Cardiac muscle cell (in vitro differentiated cells and primary cell): Measurements from ENCODE around the gene SMIM41. TPM values are rescaled to one million over a fixed set of nuclear protein-coding genes. Genes with fewer than 3 reads are reported as not detected.
A peak's percentile ranks its signal among the peaks of the same experiment; 100 is the strongest.

Source experiments
- DNase-seq, 2 donors: peaks; one replicate each; pipeline versions ENCODE4 v3.0.0 to v3.0.0-alpha.2; 2010 to 2017; ENCODE audit warnings: low read depth in 1 of 2, low spot score in 1 of 2
- H3K27ac ChIP-seq: fragments of 200-600 bp; sonication (generic); 2 replicates; pipeline ENCODE4 v1.5.1; 2016
- H3K27me3 ChIP-seq: fragments of 200-600 bp; sonication (generic); 2 replicates; pipeline ENCODE4 v1.6.0; 2016; ENCODE audit warnings: control low read depth
- H3K36me3 ChIP-seq: fragments of 200-600 bp; sonication (generic); 2 replicates; pipeline ENCODE4 v1.5.1; 2016; ENCODE audit warnings: control low read depth
- H3K4me1 ChIP-seq: fragments of 200-600 bp; sonication (generic); 2 replicates; pipeline ENCODE4 v1.8.1; 2017; ENCODE audit warnings: low read depth, mild to moderate bottlenecking, mixed run types
- H3K4me3 ChIP-seq: fragments of 200-600 bp; sonication (generic); 2 replicates; pipeline ENCODE4 v1.5.1; 2016; ENCODE audit warnings: mild to moderate bottlenecking
- H3K9me3 ChIP-seq: fragments of 200-600 bp; sonication (generic); 2 replicates; pipeline ENCODE4 v1.5.1; 2017; ENCODE audit warnings: low read depth, mild to moderate bottlenecking, control low read depth
- CTCF ChIP-seq: IDR thresholded peaks from 2 replicates; pipeline ENCODE4 v1.5.1; 2012; ENCODE audit warnings: low read depth, mild to moderate bottlenecking, low read length
- polyA plus RNA-seq: library from polyadenylated mRNA; unstranded; fragments of >200 nt; fragmentation: Nextera tagmentation; extraction: Ambion mirVana; gene quantifications from 2 replicates; pipeline ENCODE4 v1.2.1, GENCODE V29; 2016
- total RNA-seq: library from RNA; depleted of rRNA; stranded (reverse); fragments of >200 nt; gene quantifications from 2 replicates; pipeline ENCODE4 v1.2.3, GENCODE V29; 2016

The SMIM41 gene
- total and polyA plus RNA-seq, 2 experiments from 2014 or later, result not detected

- H3K9me3 ChIP-seq, result no peaks in the 10 kb centered on the region
- H3K27ac ChIP-seq, result peak overlapping the region; percentile 95
- no peaks in the 10 kb centered on the region for H3K27me3 ChIP-seq
- TF ChIP-seq CTCF, result peak; percentile 2
- H3K36me3 ChIP-seq, result peaks cover 1% of the 10 kb centered on the region
- H3K4me3 ChIP-seq, result peak overlapping the region; percentile 86
- no peak for DNase-seq
- H3K4me1 ChIP-seq, result peaks cover 7% of the 10 kb centered on the region
These were observed 9.1 kb upstream of the SMIM41 start for GRCh38 chr12:52070185-52070925.

- no peaks in the 10 kb centered on the region for H3K9me3 ChIP-seq
- peak in 1 of 2 donors; percentile 73 for DNase-seq
- H3K36me3 ChIP-seq, result peaks cover 3% of the 10 kb centered on the region
- no peak overlapping the region for H3K4me3 ChIP-seq
- TF ChIP-seq CTCF, result no peak
- peaks cover 7% of the 10 kb centered on the region for H3K4me1 ChIP-seq
- H3K27ac ChIP-seq, result no peak overlapping the region
- H3K27me3 ChIP-seq, result no peaks in the 10 kb centered on the region
These were observed 5.7 kb upstream of the SMIM41 start for GRCh38 chr12:52073531-52074381.

GRCh38 chr12:52074971-52075724 is 4.4 kb upstream of the SMIM41 start:
- Histone ChIP-seq H3K9me3 (no peaks in the 10 kb centered on the region), H3K27me3 (no peaks in the 10 kb centered on the region), H3K4me3 (no peak overlapping the region), H3K27ac (no peak overlapping the region), H3K4me1 (peaks cover 7% of the 10 kb centered on the region), H3K36me3 (peaks cover 3% of the 10 kb centered on the region)
- no peak for DNase-seq
- TF ChIP-seq CTCF, result no peak

GRCh38 chr12:52076811-52077210 is 2.7 kb upstream of the SMIM41 start:
- Histone ChIP-seq H3K9me3 (no peaks in the 10 kb centered on the region), H3K27me3 (no peaks in the 10 kb centered on the region), H3K27ac (no peak overlapping the region), H3K4me1 (peaks cover 7% of the 10 kb centered on the region), H3K36me3 (peaks cover 3% of the 10 kb centered on the region), H3K4me3 (no peak overlapping the region)
- TF ChIP-seq CTCF, result no peak
- no peak for DNase-seq

- no peak for DNase-seq
- no peak overlapping the region for H3K27ac ChIP-seq
- peaks cover 19% of the 10 kb centered on the region for H3K4me1 ChIP-seq
- TF ChIP-seq CTCF, result no peak
- no peaks in the 10 kb centered on the region for H3K27me3 ChIP-seq
- H3K36me3 ChIP-seq, result peaks cover 3% of the 10 kb centered on the region
- no peak overlapping the region for H3K4me3 ChIP-seq
- H3K9me3 ChIP-seq, result no peaks in the 10 kb centered on the region
These were observed 1.2 kb upstream of the SMIM41 start for GRCh38 chr12:52078276-52078675.
